ENCODE data around the gene BARX1. TPM values are rescaled to one million over a fixed set of nuclear protein-coding genes. Genes with fewer than 3 reads are reported as not detected.

BARX1 gene
- total and polyA plus RNA-seq, 10 of the 15 experiments (the other 5 are each of a cell fraction or from before 2014, with no cell fraction given) = not detected

DNA sequence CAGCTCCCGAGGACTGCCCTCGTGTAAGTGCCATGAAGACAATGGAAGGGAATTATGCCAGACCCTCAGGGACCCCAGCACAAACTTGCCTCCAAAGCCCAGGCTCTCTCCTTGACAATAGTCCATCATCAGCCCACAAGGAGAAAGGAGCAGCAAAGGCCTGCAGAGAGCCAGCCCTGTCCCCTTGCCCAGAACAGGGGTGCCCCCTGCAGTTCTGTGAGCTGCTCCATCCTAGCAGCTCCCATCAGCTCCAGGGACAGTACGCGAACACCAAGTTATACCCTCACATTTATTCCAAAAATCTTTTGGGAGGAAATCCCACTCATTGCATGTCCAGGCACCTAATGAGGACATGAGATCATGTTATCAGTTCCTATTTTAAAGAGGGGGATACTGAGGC lies 11.1 kb downstream of the BARX1 start (continued):
- TF ChIP-seq, protein P1, sequence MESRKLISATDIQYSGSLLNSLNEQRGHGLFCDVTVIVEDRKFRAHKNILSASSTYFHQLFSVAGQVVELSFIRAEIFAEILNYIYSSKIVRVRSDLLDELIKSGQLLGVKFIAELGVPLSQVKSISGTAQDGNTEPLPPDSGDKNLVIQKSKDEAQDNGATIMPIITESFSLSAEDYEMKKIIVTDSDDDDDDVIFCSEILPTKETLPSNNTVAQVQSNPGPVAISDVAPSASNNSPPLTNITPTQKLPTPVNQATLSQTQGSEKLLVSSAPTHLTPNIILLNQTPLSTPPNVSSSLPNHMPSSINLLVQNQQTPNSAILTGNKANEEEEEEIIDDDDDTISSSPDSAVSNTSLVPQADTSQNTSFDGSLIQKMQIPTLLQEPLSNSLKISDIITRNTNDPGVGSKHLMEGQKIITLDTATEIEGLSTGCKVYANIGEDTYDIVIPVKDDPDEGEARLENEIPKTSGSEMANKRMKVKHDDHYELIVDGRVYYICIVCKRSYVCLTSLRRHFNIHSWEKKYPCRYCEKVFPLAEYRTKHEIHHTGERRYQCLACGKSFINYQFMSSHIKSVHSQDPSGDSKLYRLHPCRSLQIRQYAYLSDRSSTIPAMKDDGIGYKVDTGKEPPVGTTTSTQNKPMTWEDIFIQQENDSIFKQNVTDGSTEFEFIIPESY (IDR thresholded peaks at IDR 0.05) = no peak
- TF ChIP-seq, protein P2, sequence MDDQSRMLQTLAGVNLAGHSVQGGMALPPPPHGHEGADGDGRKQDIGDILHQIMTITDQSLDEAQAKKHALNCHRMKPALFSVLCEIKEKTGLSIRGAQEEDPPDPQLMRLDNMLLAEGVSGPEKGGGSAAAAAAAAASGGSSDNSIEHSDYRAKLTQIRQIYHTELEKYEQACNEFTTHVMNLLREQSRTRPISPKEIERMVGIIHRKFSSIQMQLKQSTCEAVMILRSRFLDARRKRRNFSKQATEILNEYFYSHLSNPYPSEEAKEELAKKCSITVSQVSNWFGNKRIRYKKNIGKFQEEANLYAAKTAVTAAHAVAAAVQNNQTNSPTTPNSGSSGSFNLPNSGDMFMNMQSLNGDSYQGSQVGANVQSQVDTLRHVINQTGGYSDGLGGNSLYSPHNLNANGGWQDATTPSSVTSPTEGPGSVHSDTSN (IDR thresholded peaks at IDR 0.05; ENCODE audit: insufficient replicate concordance, low read depth, low read length) = no peak
- TF ChIP-seq ZNF622 (IDR thresholded peaks at IDR 0.05) = no peak
- TF ChIP-seq POU2F2 (IDR thresholded peaks at IDR 0.05; ENCODE audit: borderline replicate concordance, low read depth, low read length) = no peak
- no peak for TF ChIP-seq IKZF2 (IDR thresholded peaks at IDR 0.05)
- no peak for TF ChIP-seq RCOR1 (conservative IDR thresholded peaks at IDR 0.05; ENCODE audit: low read depth, low read length)
- no peak for TF ChIP-seq ZNF217 (IDR thresholded peaks at IDR 0.05)
- TF ChIP-seq NFYB (IDR thresholded peaks at IDR 0.05; ENCODE audit: insufficient read depth, low read depth, low read length) = no peak
- TF ChIP-seq DPF2 (IDR thresholded peaks at IDR 0.05) = no peak
- TF ChIP-seq TCF3 (IDR thresholded peaks at IDR 0.05; ENCODE audit: borderline replicate concordance, insufficient read depth, low read depth, low read length) = no peak
- TF ChIP-seq USF2 (IDR thresholded peaks at IDR 0.05; ENCODE audit: borderline replicate concordance, low read depth, low read length) = no peak
